Inferior parietal cortex (tissue), 1 donor: ENCODE measurements around the gene AGAP6.
"Not testable (repeated sequence)": the region's sequence is repeated elsewhere in the genome, so short reads cannot be mapped to it uniquely, and the experiment has no call there.

ENCODE experiments used
- DNase-seq: peaks from one replicate; pipeline ENCODE4 v3.0.0-alpha.2; 2016; ENCODE audit errors: extremely low spot score

Gene AGAP6

GRCh38 chr10:50024716-50025383 lies 36.6 kb downstream of the AGAP6 start:
- not testable (repeated sequence) for DNase-seq

- DNase-seq: no peak
Observed at GRCh38 chr10:50025627-50026026, 37.4 kb downstream of the AGAP6 start.

- no peak for DNase-seq
Observed at GRCh38 chr10:50027195-50027594, 39.0 kb downstream of the AGAP6 start.

GRCh38 chr10:50033481-50033880 lies 45.3 kb downstream of the AGAP6 start:
- DNase-seq: no peak

GRCh38 chr10:50035337-50035736 lies 47.1 kb downstream of the AGAP6 start:
- DNase-seq: not testable (repeated sequence)

GRCh38 chr10:50044941-50045664 lies 56.9 kb downstream of the AGAP6 start:
- DNase-seq: no peak

- not testable (repeated sequence) for DNase-seq
Observed at GRCh38 chr10:50046457-50046856, 58.3 kb downstream of the AGAP6 start.

GRCh38 chr10:50047594-50047993 lies 59.4 kb downstream of the AGAP6 start:
- DNase-seq: not testable (repeated sequence)

GRCh38 chr10:50051995-50052660 lies 63.9 kb downstream of the AGAP6 start:
- not testable (repeated sequence) for DNase-seq

GRCh38 chr10:50052778-50053376 lies 64.7 kb downstream of the AGAP6 start:
- DNase-seq: not testable (repeated sequence)

- DNase-seq: not testable (repeated sequence)
Observed at GRCh38 chr10:50055494-50056292, 67.5 kb downstream of the AGAP6 start.

GRCh38 chr10:50056654-50057053 lies 68.4 kb downstream of the AGAP6 start:
- DNase-seq: not testable (repeated sequence)

- not testable (repeated sequence) for DNase-seq
Observed at GRCh38 chr10:50058727-50059126, 70.5 kb downstream of the AGAP6 start.

- DNase-seq: not testable (repeated sequence)
Observed at GRCh38 chr10:50059946-50060345, 71.7 kb downstream of the AGAP6 start.
